ENCODE data around the gene MPST. TPM values are rescaled to one million over a fixed set of nuclear protein-coding genes. Genes with fewer than 3 reads are reported as not detected.

The MPST gene
- total and polyA plus RNA-seq, 12 donors = 27.1 to 192 (median 47.0) TPM

DNA sequence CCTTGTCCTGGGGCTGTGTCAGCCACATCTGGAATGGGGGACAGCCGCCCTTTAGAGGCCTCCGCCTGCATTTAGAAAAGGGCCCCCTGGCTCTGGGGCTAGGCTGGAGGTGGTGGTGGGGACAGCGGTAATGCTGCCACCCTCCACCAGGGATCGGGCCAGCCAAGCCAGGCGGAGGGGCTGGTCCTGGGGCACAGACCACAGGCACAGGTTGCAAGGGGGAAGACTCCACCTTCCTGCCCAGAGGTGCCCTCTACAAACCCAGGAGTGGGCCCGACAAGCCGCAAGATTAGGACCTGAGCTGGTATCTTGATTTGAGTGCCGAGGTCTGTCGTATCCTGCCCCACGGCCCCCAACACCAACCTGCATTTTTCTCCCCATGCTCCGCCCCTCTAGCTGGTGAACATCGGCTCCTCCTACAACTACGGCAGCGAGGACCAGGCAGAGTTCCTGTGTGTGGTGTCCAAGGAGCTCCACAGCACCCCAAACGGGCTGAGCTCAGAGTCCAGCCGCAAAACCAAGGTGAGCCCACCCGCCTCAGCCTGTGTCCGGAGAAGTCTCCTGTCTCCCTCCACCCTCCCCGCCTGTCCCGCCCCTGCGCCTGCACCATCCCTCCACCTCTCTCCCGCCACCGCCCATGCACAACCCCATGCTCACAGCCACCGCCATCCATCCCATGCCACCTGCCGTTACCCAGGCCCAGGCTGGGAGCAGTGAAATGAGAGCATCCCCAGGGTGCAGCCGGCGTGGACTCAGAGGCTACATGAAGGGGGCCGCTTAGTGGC, 39.6 kb downstream of the MPST start:
- Histone ChIP-seq H3K4me1 (peaks cover 0 to under 1% (median 0%) of the 10 kb centered on the region in 9 donors), H3K27ac (no peak overlapping the region), H3K9me3 (no peaks in the 10 kb centered on the region), H3K27me3 (no peaks in the 10 kb centered on the region), H3K4me3 (no peak overlapping the region), H3K36me3 (peaks cover 0 to 74% (median 11%) of the 10 kb centered on the region in 9 donors)
- no peak for ATAC-seq
- TF ChIP-seq, protein P1, sequence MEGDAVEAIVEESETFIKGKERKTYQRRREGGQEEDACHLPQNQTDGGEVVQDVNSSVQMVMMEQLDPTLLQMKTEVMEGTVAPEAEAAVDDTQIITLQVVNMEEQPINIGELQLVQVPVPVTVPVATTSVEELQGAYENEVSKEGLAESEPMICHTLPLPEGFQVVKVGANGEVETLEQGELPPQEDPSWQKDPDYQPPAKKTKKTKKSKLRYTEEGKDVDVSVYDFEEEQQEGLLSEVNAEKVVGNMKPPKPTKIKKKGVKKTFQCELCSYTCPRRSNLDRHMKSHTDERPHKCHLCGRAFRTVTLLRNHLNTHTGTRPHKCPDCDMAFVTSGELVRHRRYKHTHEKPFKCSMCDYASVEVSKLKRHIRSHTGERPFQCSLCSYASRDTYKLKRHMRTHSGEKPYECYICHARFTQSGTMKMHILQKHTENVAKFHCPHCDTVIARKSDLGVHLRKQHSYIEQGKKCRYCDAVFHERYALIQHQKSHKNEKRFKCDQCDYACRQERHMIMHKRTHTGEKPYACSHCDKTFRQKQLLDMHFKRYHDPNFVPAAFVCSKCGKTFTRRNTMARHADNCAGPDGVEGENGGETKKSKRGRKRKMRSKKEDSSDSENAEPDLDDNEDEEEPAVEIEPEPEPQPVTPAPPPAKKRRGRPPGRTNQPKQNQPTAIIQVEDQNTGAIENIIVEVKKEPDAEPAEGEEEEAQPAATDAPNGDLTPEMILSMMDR (IDR thresholded peaks at IDR 0.05) = no peak
- peak in 1 of 2 donors; percentile 7 for DNase-seq
- intact Hi-C loops (cut with DNase I) = no loop called here
- 93 to 96% methylated on average over 28 of the region's 28 CpGs for WGBS, 2 donors

DNA sequence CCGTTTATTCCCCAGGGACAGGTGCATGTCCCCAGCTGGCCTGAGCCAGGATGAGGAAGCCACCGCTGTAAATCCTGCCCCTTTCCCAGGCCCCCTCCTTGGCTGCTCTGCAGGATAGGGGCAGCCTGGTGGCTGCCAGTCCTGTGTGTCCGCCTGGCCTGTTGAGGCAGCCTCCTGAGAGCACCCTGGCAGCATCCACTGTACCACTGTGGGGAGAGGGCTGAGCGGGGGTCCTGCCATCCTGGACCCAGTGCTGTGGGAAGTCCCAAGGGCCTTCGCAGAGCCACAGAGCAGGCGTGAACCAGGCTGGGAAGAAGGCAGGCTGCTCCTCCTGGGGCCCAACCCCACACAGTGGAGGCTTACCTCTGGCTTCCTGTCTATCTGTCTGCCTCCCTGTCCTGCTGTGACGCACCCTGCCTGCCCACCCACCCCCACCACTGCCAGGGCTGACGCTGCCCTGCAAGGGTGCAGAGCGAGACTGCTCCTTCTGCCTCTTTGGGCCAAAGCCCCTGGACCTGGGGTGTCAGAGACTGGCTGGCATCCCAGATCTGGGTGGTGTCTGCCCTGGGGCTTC, 40.4 kb downstream of the MPST start:
- peaks cover 0 to 69% (median 11%) of the 10 kb centered on the region in 9 donors for H3K36me3 ChIP-seq
- no peaks in the 10 kb centered on the region for H3K4me1 ChIP-seq
- TF ChIP-seq, protein P1 (IDR thresholded peaks at IDR 0.05) = no peak
- no peak overlapping the region for H3K4me3 ChIP-seq
- H3K27me3 ChIP-seq = peaks cover 0 to 5% (median 0%) of the 10 kb centered on the region in 7 donors
- WGBS, 2 donors = 88 to 91% methylated on average over 9 of the region's 9 CpGs
- intact Hi-C loops (cut with DNase I) = loop anchor here in 1 of 10 donors (10.0 kb wide), 1 partner anchor 405 kb away; no protein-coding TSS in a partner anchor
- DNase-seq (peak in 1 of 2 donors; percentile 3), ATAC-seq (no peak)
- H3K9me3 ChIP-seq = no peaks in the 10 kb centered on the region
- H3K27ac ChIP-seq = no peak overlapping the region

DNA sequence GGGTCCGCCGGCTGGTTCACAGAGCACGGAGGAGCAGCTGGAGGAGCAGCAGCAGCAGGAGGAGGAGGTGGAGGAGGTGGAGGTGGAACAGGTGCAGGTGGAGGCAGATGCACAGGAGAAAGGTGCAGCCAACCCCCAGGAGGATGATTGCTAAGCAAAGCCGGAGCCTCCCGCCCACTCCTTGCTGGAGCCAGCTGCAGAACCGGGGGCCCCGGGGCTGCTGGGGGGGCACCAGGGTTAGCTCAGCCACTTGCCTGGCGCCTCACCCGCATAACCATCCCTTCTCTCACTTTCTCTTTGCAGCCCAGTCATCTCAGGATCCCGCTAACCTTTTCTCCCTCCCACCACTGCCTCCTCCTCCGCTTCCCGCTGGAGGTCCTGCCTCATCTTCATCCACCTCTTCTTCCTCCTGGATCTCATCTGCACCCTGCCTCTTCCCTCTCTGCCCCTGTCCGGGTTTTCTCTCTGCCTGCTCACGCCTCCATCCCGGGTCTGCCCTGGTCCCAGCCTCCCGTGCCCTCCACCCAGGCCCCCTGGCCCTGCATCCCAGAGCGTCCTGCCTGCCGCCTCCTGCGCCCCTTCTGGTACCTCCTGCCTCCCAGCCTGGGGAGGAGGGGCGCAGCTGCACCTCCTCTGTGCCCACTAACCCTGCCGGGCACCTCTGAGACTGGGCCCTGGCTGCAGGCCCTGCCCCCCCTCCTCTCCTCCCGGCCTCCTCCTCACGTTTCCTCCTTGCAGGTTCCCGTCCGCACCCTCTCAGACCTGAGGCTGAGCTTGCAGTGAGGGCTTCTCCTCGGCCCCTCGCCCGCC, 41.5 kb downstream of the MPST start:
- H3K9me3 ChIP-seq = no peaks in the 10 kb centered on the region
- DNase-seq = peak in 1 of 2 donors; percentile 7
- TF ChIP-seq, protein P1 (IDR thresholded peaks at IDR 0.05) = no peak
- ATAC-seq = no peak
- H3K4me3 ChIP-seq = no peak overlapping the region
- peaks cover 0 to 59% (median 11%) of the 10 kb centered on the region in 9 donors for H3K36me3 ChIP-seq
- H3K27ac ChIP-seq = no peak overlapping the region
- 91% methylated on average over 28 of the region's 28 CpGs for WGBS, 2 donors
- intact Hi-C loops (cut with DNase I) = loop anchor here in 1 of 10 donors (10.0 kb wide), 1 partner anchor 404 kb away; no protein-coding TSS in a partner anchor
- H3K27me3 ChIP-seq = peaks cover 0 to 11% (median 0%) of the 10 kb centered on the region in 7 donors
- H3K4me1 ChIP-seq = no peaks in the 10 kb centered on the region
